ENCODE results near the gene SCNN1A.

The SCNN1A gene

DNA sequence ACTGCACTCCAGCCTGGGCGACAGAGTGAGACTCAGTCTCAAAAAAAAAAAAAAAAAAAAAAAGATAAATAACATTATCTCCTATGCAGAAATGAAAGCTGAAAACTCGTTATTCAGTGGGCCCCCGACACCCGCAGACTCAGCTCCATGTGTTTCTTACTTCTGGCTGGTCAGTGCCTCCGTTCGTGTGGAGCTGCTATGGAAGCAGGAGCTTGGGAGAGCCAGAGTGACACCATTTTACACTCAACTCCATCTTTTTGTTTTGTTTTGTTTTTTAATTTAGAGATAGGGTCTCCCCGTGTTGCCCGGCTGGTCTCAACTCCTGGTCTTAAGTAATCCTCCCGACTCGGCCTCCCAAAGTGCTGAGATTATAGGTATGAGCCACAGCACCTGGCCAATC lies 78.2 kb downstream of the SCNN1A start:
- DNase-seq (ENCODE audit: low read depth in 1 of 2, low spot score in 1 of 2), result no peak
